ENCODE results near the gene KCNIP4.

Gene KCNIP4

GRCh38 chr4:21757248-21757647 lies 191.3 kb downstream of the KCNIP4 start:
- DNase-seq (ENCODE audit: low read depth), result no peak

- DNase-seq (ENCODE audit: low read depth), result no peak
Measured at GRCh38 chr4:21753084-21753760, 195.3 kb downstream of the KCNIP4 start.

- no peak for DNase-seq (ENCODE audit: low read depth)
Measured at GRCh38 chr4:21752616-21753015, 196.0 kb downstream of the KCNIP4 start.

DNA sequence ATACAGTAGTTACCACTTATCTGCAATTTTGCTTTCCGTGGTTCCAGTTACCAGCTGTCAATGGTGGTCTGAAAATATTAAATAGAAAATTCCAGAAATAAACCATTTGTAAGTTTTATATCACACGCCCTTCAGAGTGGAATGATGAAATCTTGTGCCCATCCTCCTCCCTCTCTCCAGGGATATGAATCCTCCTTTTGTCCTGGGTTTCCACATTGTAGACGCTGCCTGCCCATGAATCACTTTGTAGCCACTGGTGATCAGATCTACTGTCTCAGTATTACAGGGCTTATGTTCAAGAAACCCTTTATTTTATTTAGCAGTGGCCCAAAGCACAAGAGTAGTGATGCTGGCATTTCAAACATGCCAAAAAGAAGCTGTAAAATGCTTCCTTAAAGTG lies 198.6 kb downstream of the KCNIP4 start:
- DNase-seq (ENCODE audit: low read depth), result no peak

DNA sequence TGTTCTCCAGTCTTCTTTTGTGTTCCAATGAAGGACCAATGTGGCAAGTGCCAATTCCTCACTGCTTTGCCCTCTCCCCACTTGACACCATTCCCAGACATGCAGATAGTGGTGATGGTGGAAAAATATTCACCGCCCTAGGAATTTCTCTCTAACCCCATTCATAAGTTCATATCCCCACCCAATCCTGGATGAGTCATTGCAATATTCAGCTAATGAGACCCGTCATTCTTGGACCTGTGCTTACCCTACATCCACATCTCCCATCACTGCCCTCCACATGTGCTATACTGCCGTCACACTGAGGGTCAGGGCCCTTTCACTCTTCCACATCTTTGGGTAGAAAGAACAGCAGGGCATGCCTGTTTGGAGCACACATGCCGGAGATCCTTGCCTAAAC lies 199.2 kb downstream of the KCNIP4 start:
- no peak for DNase-seq (ENCODE audit: low read depth)

DNA sequence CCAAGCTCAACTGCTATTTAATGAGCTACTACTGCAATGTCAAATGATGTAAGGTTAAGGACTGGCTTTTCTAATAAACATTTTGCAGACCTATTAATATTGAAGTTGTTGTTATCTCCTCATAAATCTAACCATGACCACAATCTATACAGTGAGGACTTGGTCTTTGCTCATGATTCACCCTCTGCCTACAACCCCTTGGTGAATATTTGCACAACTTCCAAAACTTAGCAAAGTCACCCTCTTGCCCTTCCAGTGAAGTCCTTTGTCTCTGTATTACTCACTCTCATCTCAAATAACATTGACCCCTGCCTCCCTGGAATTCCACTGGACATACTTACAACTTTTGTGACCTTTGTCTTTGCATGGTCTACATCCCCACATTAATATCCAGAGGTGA lies 204.5 kb downstream of the KCNIP4 start:
- no peak for DNase-seq (ENCODE audit: low read depth)

- DNase-seq (ENCODE audit: low read depth), result no peak
Measured at GRCh38 chr4:21742326-21742725, 206.2 kb downstream of the KCNIP4 start.

DNA sequence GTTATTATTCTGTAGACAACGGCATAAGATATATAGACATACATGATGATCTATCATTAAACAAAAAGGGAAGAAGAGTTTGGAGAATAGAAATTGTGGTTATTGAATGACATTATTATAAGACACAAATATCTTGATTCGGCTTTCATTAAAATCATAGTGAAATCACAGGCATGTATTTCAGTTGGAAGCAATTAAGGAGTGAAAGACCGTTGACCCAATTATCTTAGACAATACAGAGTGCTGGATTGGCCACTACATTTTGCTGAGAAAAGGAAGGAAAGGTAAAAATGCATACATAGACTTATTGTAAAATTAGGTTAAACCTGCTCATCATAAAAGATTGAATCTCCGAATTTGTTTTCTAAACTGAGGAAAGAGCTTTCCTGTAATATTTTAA lies 209.8 kb downstream of the KCNIP4 start:
- no peak for DNase-seq (ENCODE audit: low read depth)

DNA sequence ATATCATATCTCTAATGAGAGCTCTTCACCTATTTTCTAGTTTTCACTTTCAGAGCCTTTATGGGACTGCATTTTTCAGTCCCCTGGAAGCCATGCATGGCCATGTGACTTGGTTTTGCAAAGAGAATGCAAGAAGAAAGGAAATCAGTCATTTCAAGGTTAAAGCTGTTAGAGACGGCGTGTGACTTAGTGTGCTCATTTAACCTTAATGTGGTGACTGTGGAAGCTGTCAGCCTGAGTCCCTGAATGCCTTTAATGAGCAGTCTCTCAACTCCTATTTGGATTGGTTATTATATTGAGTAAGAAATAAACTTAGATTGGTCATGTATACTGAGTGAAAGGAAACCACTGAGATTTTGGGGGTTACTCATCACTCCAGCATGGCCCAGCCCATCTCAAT lies 212.7 kb downstream of the KCNIP4 start:
- DNase-seq (ENCODE audit: low read depth), result no peak

DNA sequence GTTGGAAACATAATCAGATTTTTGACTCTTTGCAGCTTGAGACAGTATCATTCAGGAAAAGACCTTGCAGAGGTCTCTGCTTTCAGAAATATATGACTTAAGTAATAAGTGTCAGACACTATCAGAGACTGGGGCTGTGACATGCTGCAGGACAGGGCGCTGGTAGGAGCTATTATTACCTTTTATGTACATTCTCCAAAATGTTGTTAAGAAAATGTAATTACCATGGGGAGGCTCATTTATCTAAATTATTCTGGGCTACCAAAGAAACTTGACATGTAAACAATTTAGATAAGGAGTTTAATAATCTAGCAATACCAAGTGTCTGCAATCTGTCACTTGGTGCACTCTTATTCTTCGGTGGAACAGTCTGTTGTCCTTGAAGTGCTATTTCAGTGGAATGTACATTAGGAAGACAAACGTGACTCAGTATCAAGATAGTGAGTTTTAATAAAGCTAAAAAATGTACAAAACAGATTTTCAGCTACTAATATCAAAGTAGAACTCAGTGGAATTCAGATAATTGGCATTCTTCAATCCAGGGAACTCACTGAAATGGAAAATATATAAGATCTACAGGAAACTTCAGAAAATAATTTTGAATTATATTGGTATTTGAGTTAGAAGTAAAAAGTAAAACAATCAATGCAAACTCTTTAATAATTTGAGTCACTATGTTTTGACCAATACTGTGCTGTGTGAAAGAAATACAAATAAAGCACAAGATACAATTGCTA lies 214.5 kb downstream of the KCNIP4 start:
- DNase-seq (ENCODE audit: low read depth), result no peak

- no peak for DNase-seq (ENCODE audit: low read depth)
Measured at GRCh38 chr4:21728304-21728703, 220.3 kb downstream of the KCNIP4 start.

DNA sequence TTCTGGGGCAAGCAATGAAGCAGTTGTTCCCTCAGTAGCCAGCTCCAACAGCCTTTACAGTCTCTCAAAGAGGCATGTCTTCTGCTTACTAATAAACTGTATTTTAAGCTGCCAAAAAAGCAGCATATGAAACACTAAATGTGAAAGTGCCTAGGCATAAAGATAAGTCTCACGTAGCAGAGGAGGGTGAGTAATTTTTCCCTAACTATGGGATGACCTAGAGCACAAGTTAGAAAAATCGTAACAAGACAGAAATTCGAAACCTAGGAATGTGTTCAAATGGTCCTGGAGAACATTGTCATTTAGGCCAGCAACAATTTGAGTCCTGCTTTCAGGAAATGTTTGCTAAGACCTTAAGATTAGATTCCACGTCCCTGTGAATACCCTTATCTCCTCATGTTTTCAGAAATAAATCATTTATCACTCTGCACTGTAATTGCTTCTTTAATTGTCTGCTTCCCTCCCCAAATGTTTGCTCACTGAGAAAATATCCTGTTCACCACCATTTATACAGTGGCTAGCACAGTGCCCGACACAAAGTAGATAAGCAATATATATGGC lies 222.2 kb downstream of the KCNIP4 start:
- no peak for DNase-seq (ENCODE audit: low read depth)

- no peak for DNase-seq (ENCODE audit: low read depth)
Measured at GRCh38 chr4:21722157-21722839, 226.3 kb downstream of the KCNIP4 start.

DNA sequence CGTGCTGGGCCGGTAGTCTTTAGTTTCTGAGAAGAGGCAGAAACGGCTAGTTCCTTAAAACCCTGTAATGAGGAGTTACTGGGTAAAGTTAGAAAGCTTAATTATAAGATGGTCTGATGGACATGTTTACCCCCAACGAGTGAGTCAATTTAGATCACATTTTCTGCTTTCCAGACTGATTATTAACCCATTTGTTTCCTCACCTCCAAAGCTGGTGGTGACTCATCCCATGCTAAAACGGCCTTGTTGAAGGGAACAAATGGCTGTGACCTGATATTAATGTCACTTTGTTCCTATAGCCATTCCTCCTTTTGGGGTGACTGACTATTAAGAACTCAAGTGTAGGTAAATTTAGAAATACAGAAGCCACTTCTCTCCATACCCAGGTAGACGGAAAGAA lies 232.0 kb downstream of the KCNIP4 start:
- no peak for DNase-seq (ENCODE audit: low read depth)

GRCh38 chr4:21710179-21710835 lies 238.3 kb downstream of the KCNIP4 start:
- DNase-seq (ENCODE audit: low read depth), result no peak

- no peak for DNase-seq (ENCODE audit: low read depth)
Measured at GRCh38 chr4:21709761-21710160, 238.8 kb downstream of the KCNIP4 start.

- DNase-seq (ENCODE audit: low read depth), result no peak
Measured at GRCh38 chr4:21709031-21709430, 239.5 kb downstream of the KCNIP4 start.

DNA sequence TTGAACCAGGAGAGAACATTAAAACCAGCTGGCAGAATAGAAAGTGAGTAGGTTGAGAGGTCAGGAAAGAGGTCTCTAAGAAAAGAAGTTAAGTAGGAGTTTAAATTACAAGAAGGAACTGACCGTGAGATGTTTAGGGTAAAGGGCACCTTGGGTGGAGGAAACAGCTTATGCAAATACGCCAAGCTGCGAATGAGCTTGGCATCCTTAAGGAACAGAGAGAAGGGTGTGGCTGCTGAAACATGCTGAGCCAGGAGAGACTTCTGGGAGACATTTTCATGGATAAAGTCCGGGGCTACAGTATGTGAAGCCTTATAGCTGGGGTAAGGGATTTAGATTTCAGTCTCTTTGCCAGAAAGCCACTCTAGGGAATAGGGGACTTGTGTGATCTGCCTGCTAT lies 249.1 kb downstream of the KCNIP4 start:
- DNase-seq (ENCODE audit: low read depth), result no peak

DNA sequence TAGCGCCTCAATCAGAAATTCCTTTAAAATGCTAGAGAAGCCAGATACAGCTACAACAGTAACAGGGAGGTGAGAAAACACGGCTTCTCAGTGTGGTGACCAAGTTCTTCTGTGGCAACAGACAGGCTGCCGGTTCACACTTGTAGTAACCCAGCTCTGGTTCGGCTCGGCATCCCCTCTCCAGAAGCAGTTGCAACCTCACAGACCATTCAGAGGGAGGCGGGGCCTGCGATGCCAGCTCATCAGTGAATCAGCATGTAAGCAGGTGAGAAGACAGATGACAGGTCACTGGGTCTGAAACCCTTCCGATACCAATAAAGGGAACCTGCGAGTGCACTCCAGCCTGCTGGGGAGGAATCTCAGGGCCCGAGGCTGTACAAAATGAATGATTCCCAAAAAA lies 251.0 kb downstream of the KCNIP4 start:
- DNase-seq (ENCODE audit: low read depth), result no peak

DNA sequence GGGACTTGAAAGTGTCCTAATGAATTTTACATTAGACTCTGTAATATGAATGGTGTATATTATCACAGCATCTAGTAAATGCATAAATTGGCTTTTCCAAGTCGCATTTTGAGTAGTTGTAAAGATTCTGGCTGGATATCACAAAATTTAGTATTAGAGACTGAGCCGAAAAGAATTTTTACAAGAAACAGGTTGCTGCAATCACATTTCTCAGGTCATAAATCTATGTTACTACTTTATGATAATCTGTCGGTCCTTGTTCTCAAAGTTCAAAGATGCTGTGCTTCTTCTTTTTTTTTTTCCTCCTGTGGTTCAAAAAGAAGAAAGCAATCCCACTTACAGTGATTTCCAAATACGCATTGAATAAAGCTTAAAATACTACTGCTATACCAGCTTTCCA lies 253.4 kb downstream of the KCNIP4 start:
- DNase-seq (ENCODE audit: low read depth), result no peak

DNA sequence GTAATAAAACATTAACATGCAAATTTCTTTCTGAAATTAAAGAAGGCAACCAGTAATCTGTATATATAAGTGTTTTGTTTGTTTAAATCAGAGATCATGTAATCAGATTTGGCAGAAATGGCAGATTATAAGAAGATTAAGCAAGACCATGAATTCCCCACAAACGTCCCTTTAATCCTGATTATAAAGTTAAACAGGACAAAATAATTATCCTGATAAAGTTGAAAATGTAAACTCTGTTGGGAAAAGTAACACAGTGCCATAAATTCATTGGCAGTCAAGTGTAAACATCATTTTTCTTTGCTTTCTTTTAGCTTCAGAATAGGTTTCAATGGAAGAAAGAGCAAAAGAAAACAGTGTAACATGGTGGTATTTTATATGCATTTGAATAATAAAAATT lies 256.3 kb downstream of the KCNIP4 start:
- no peak for DNase-seq (ENCODE audit: low read depth)

GRCh38 chr4:21688596-21689265 lies 259.8 kb downstream of the KCNIP4 start:
- DNase-seq (ENCODE audit: low read depth), result no peak

Measured in stimulated activated CD8-positive, alpha-beta memory T cell treated with anti-CD3 and anti-CD28 coated beads, Interleukin-4, amount 100 ng/mL, for 24 hours (primary cell).